IMR-90 (cell line): Measurements from ENCODE around the gene GPR176. TPM values are rescaled to one million over a fixed set of nuclear protein-coding genes. Genes with fewer than 3 reads are reported as not detected.

Source experiments
- ATAC-seq: fragments of 200-7000 bp; cut with Tn5 transposase; 2 replicates; pipeline ENCODE4 v1.9.1; 2020; ENCODE audit warnings: low read depth, mild to moderate bottlenecking, moderate library complexity
- BruUV-seq: library from RNA; stranded (reverse); fragments of 400-500 nt; replicated peaks from 2 replicates; lab custom pipeline; 2021; lab: Mats Ljungman, UMichigan
- CTCF ChIA-PET: fragments of 300-600 bp; formaldehyde crosslinking; extraction: SDS; loops from one replicate; lab custom pipeline; 2021; ENCODE audit warnings: antibody characterized with exemption; lab: Yijun Ruan, JAX
- POLR2A ChIA-PET: fragments of 300-600 bp; sonication (Branson Sonifier 250); formaldehyde crosslinking; loops from one replicate; lab custom pipeline; 2022; ENCODE audit warnings: antibody characterized with exemption; ENCODE audit not compliant: unreplicated experiment; lab: Charles Lee
- DNase-seq: peaks from one replicate; pipeline ENCODE4 v3.0.0; 2013
- H2AFZ ChIP-seq: replicated peaks from 2 replicates; pipeline ENCODE3; 2013; ENCODE audit warnings: low read length, mild to moderate bottlenecking; ENCODE audit not compliant: poor library complexity
- H2AK5ac ChIP-seq: 2 replicates; pipeline ENCODE4 v1.6.1; 2013; ENCODE audit warnings: low read depth, low read length, inconsistent platforms
- H2AK9ac ChIP-seq: replicated peaks from 2 replicates; pipeline ENCODE3; 2013; ENCODE audit warnings: mild to moderate bottlenecking, low read depth, low read length, moderate library complexity; ENCODE audit not compliant: poor library complexity
- H2BK120ac ChIP-seq: 2 replicates; pipeline ENCODE4 v1.6.1; 2013; ENCODE audit warnings: low read depth, low read length, inconsistent platforms
- H2BK15ac ChIP-seq: 3 replicates; pipeline ENCODE4 v1.6.1; 2013; ENCODE audit warnings: low read depth, low read length, inconsistent platforms
- H2BK20ac ChIP-seq: 2 replicates; pipeline ENCODE4 v1.6.1; 2013; ENCODE audit warnings: low read depth, mild to moderate bottlenecking, inconsistent platforms, low read length, moderate library complexity
- H2BK5ac ChIP-seq: 2 replicates; pipeline ENCODE4 v1.6.1; 2013; ENCODE audit warnings: mild to moderate bottlenecking, low read depth, low read length, inconsistent platforms; ENCODE audit not compliant: poor library complexity, severe bottlenecking
- H3K14ac ChIP-seq: replicated peaks from 2 replicates; pipeline ENCODE4 v1.6.1; 2013; ENCODE audit warnings: low read depth, low read length, inconsistent platforms
- H3K18ac ChIP-seq: 2 replicates; pipeline ENCODE4 v1.6.1; 2013; ENCODE audit warnings: low read depth, low read length, control low read depth
- H3K23ac ChIP-seq: 2 replicates; pipeline ENCODE4 v1.6.1; 2013; ENCODE audit warnings: low read depth, low read length, inconsistent platforms
- H3K27ac ChIP-seq: 2 replicates; pipeline ENCODE4 v1.5.1; 2013; ENCODE audit warnings: mild to moderate bottlenecking, control low read depth, low read length; ENCODE audit not compliant: insufficient read depth
- H3K27me3 ChIP-seq: 2 replicates; pipeline ENCODE4 v1.6.1; 2013; ENCODE audit warnings: low read length; ENCODE audit not compliant: control insufficient read depth, insufficient read depth
- H3K36me3 ChIP-seq: 2 replicates; pipeline ENCODE4 v1.6.1; 2013; ENCODE audit warnings: low read length, mixed read lengths; ENCODE audit not compliant: control insufficient read depth, insufficient read depth
- H3K4ac ChIP-seq: 2 replicates; pipeline ENCODE4 v1.6.1; 2013; ENCODE audit warnings: low read depth, low read length, inconsistent platforms
- H3K4me1 ChIP-seq: 2 replicates; pipeline ENCODE4 v1.6.1; 2013; ENCODE audit warnings: low read length, mixed read lengths; ENCODE audit not compliant: control insufficient read depth, insufficient read depth
- H3K4me2 ChIP-seq: 2 replicates; pipeline ENCODE4 v1.6.1; 2013; ENCODE audit warnings: low read depth, mild to moderate bottlenecking, control low read depth, low read length, moderate library complexity
- H3K4me3 ChIP-seq: 2 replicates; pipeline ENCODE4 v1.5.1; 2013; ENCODE audit warnings: low read depth, mild to moderate bottlenecking, control low read depth, low read length, moderate library complexity; ENCODE audit not compliant: insufficient read depth
- H3K56ac ChIP-seq: 2 replicates; pipeline ENCODE4 v1.6.1; 2013; ENCODE audit warnings: low read length, inconsistent platforms; ENCODE audit not compliant: insufficient read depth; ENCODE audit errors: extremely low read depth
- H3K79me1 ChIP-seq, 2 experiments: 2 replicates each; pipeline ENCODE4 v1.6.1; 2013; ENCODE audit warnings: low read length in 2 of 2, inconsistent platforms in 1 of 2, low read depth in 1 of 2
- H3K9ac ChIP-seq: 2 replicates; pipeline ENCODE4 v1.6.1; 2013; ENCODE audit warnings: low read depth, low read length, control low read depth
- H3K9me1 ChIP-seq: 2 replicates; pipeline ENCODE4 v1.6.1; 2013; ENCODE audit warnings: low read length, inconsistent platforms; ENCODE audit not compliant: insufficient read depth
- H3K9me3 ChIP-seq: 2 replicates; pipeline ENCODE4 v1.6.1; 2013; ENCODE audit warnings: low read length; ENCODE audit not compliant: control insufficient read depth, insufficient read depth
- H4K20me1 ChIP-seq: 2 replicates; pipeline ENCODE4 v1.6.1; 2013; ENCODE audit warnings: low read length, inconsistent platforms; ENCODE audit not compliant: insufficient read depth
- H4K5ac ChIP-seq: 2 replicates; pipeline ENCODE4 v1.6.1; 2013; ENCODE audit warnings: mild to moderate bottlenecking, low read depth, low read length, control low read depth
- H4K8ac ChIP-seq, 2 experiments: 2 replicates each; pipeline ENCODE4 v1.6.1; 2013; ENCODE audit warnings: low read depth in 2 of 2, low read length in 2 of 2, control low read depth in 1 of 2, inconsistent platforms in 1 of 2
- H4K91ac ChIP-seq: 2 replicates; pipeline ENCODE4 v1.6.1; 2013; ENCODE audit warnings: low read depth, low read length, inconsistent platforms; ENCODE audit not compliant: insufficient read depth
- BHLHE40 ChIP-seq: fragments of 150-350 bp; IDR thresholded peaks from 2 replicates; pipeline ENCODE4 v1.6.1; 2016; ENCODE audit warnings: mild to moderate bottlenecking, low read depth, low read length
- CEBPB ChIP-seq: IDR thresholded peaks from 2 replicates; pipeline ENCODE4 v1.6.1; 2012; ENCODE audit warnings: low read depth, low read length, improper control_type of control experiment
- CHD1 ChIP-seq: IDR thresholded peaks from 2 replicates; pipeline ENCODE4 v1.6.1; 2012; ENCODE audit warnings: low read depth, low read length, improper control_type of control experiment
- MAFK ChIP-seq: IDR thresholded peaks from 2 replicates; pipeline ENCODE4 v1.6.1; 2012; ENCODE audit warnings: low read depth, low read length, improper control_type of control experiment
- MAZ ChIP-seq: IDR thresholded peaks from 2 replicates; pipeline ENCODE4 v1.6.1; 2012; ENCODE audit warnings: low read depth, mild to moderate bottlenecking, low read length, improper control_type of control experiment, moderate library complexity, borderline replicate concordance
- MXI1 ChIP-seq: IDR thresholded peaks from 2 replicates; pipeline ENCODE4 v1.6.1; 2012; ENCODE audit warnings: low read depth, mild to moderate bottlenecking, low read length, moderate library complexity, borderline replicate concordance
- NFE2L2 ChIP-seq: fragments of 150-350 bp; IDR thresholded peaks from 2 replicates; pipeline ENCODE4 v1.6.1; 2016; ENCODE audit warnings: low read depth, mild to moderate bottlenecking, low read length
- POLR2A ChIP-seq: IDR thresholded peaks from 2 replicates; pipeline ENCODE4 v1.6.1; 2012; ENCODE audit warnings: mild to moderate bottlenecking, low read depth, low read length
- RAD21 ChIP-seq: IDR thresholded peaks from 2 replicates; pipeline ENCODE4 v1.6.1; 2012; ENCODE audit warnings: low read length, improper control_type of control experiment
- RCOR1 ChIP-seq: IDR thresholded peaks from 2 replicates; pipeline ENCODE4 v1.6.1; 2012; ENCODE audit warnings: mild to moderate bottlenecking, low read length, improper control_type of control experiment; ENCODE audit not compliant: insufficient replicate concordance
- SMC3 ChIP-seq: fragments of 150-350 bp; IDR thresholded peaks from 2 replicates; pipeline ENCODE4 v1.6.1; 2016; ENCODE audit warnings: low read depth, mild to moderate bottlenecking, antibody characterized with exemption, low read length, moderate library complexity
- WGBS, 2 experiments: methylation state at CpG; one replicate each; pipeline versions ENCODE4 v1.1.5 to v1.1.7; 2013; ENCODE audit warnings: missing lambda C conversion rate in 2 of 2; ENCODE audit not compliant: insufficient read length in 1 of 2; ENCODE audit errors: extremely low coverage in 2 of 2; 5-methylcytosine and 5-hydroxymethylcytosine counted together
- dilution Hi-C: fragments of 300-500 bp; cut with HindIII; formaldehyde crosslinking; loops from one replicate; pipeline ENCODE4 v1.14.3; 2018; ENCODE audit warnings: low sequenced_read_pairs; ENCODE audit not compliant: unreplicated experiment
- in situ Hi-C: fragments of 300-500 bp; cut with MboI; formaldehyde crosslinking; loops from 3 replicates; pipeline ENCODE4 v1.14.3; 2019; ENCODE audit warnings: low sequenced_read_pairs, inconsistent platforms, mixed read lengths
- intact Hi-C: fragments of 100-400 bp; cut with micrococcal nuclease; formaldehyde crosslinking; loops from 2 replicates; pipeline ENCODE4 v1.10.0; 2022
- polyA plus RNA-seq, 3 experiments: library from polyadenylated mRNA; depleted of rRNA; stranded (reverse); fragments of >200 nt; gene quantifications; 2 replicates each; pipeline ENCODE4 v1.2.3, GENCODE V29; 2012; ENCODE audit warnings: low replicate concordance in 1 of 3
- total RNA-seq: library from RNA; depleted of rRNA; stranded (reverse); fragments of >200 nt; gene quantifications from 2 replicates; pipeline ENCODE4 v1.2.3, GENCODE V29; 2012
- TF ChIP-seq, protein P1 (sequence below): conservative IDR thresholded peaks from 2 replicates; pipeline ENCODE4 v1.5.1; 2012; ENCODE audit warnings: mild to moderate bottlenecking, low read depth, low read length, improper control_type of control experiment
- TF ChIP-seq, protein P2 (sequence below): fragments of 150-350 bp; IDR thresholded peaks from 2 replicates; pipeline ENCODE4 v1.6.1; 2016; ENCODE audit warnings: low read depth, mild to moderate bottlenecking, low read length, moderate library complexity, borderline replicate concordance
- TF ChIP-seq, protein P3 (sequence below): fragments of 150-350 bp; IDR thresholded peaks from 2 replicates; pipeline ENCODE4 v1.6.1; 2017; ENCODE audit warnings: mild to moderate bottlenecking, antibody characterized with exemption, low read length, low read depth

Gene GPR176
- total and polyA plus RNA-seq, 2 of the 4 experiments (the other 2 are of a cell fraction) = 114 to 246 TPM

DNA sequence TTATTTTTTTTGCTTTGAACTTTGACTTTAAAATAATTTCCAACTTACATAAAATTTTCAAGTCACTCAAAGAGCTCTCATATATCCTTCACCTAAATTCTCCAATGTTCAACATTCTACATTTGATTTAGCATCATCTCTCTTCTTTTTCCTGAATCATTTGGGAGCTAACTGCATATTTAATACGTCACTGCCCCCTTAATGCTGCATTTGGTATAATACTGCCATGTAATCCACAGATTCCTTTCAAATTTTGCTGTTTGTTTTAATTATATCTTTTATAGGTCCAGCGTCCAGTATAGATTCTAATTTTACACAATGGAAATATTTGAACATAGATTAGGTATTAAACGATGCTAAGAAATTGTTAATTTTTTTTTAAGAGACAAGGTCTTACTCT, 11.5 kb upstream of the GPR176 start:
- Histone ChIP-seq H3K14ac (no peak overlapping the region), H3K18ac (no peak overlapping the region), H3K36me3 (peaks cover 3% of the 10 kb centered on the region; the same call in 1 of the 2 replicates), H2BK120ac (no peak overlapping the region), H3K56ac (no peak overlapping the region), H2AK9ac (no peak overlapping the region), H2AK5ac (no peak overlapping the region), H3K4ac (0 out of 2 replicates have a peak overlapping the region, but pooled peaks have one; percentile 8), H3K9ac (no peak overlapping the region), H4K20me1 (no peaks in the 10 kb centered on the region), H2AFZ (no peak overlapping the region), H4K8ac (no peak overlapping the region), H3K9me1 (peaks cover 3% of the 10 kb centered on the region; the same call in 1 of the 2 replicates), H3K27ac (no peak overlapping the region), H2BK15ac (0 out of 3 replicates have a peak overlapping the region, but pooled peaks have one; percentile 28), H4K5ac (no peak overlapping the region), H3K23ac (no peak overlapping the region), H3K27me3 (no peaks in the 10 kb centered on the region), H2BK20ac (no peak overlapping the region; the same call in 1 of the 2 replicates), H4K91ac (no peak overlapping the region), H3K79me1 (peaks cover 10 to 30% of the 10 kb centered on the region in 2 experiments; a peak in 3 of 4 replicates), H2BK5ac (no peak overlapping the region), H3K9me3 (no peaks in the 10 kb centered on the region), H3K4me1 (peaks cover 10% of the 10 kb centered on the region), H3K4me3 (no peak overlapping the region), H3K4me2 (no peak overlapping the region)
- TF ChIP-seq BHLHE40 (no peak), RCOR1 (no peak), MAFK (no peak), CEBPB (no peak), MAZ (no peak), RAD21 (peak; percentile 53), NFE2L2 (no peak), SMC3 (no peak), MXI1 (no peak), POLR2A (no peak), CHD1 (no peak)
- TF ChIP-seq, protein P1, sequence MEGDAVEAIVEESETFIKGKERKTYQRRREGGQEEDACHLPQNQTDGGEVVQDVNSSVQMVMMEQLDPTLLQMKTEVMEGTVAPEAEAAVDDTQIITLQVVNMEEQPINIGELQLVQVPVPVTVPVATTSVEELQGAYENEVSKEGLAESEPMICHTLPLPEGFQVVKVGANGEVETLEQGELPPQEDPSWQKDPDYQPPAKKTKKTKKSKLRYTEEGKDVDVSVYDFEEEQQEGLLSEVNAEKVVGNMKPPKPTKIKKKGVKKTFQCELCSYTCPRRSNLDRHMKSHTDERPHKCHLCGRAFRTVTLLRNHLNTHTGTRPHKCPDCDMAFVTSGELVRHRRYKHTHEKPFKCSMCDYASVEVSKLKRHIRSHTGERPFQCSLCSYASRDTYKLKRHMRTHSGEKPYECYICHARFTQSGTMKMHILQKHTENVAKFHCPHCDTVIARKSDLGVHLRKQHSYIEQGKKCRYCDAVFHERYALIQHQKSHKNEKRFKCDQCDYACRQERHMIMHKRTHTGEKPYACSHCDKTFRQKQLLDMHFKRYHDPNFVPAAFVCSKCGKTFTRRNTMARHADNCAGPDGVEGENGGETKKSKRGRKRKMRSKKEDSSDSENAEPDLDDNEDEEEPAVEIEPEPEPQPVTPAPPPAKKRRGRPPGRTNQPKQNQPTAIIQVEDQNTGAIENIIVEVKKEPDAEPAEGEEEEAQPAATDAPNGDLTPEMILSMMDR = peak; percentile 42
- TF ChIP-seq, protein P2, sequence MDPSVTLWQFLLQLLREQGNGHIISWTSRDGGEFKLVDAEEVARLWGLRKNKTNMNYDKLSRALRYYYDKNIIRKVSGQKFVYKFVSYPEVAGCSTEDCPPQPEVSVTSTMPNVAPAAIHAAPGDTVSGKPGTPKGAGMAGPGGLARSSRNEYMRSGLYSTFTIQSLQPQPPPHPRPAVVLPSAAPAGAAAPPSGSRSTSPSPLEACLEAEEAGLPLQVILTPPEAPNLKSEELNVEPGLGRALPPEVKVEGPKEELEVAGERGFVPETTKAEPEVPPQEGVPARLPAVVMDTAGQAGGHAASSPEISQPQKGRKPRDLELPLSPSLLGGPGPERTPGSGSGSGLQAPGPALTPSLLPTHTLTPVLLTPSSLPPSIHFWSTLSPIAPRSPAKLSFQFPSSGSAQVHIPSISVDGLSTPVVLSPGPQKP = no peak
- TF ChIP-seq, protein P3, sequence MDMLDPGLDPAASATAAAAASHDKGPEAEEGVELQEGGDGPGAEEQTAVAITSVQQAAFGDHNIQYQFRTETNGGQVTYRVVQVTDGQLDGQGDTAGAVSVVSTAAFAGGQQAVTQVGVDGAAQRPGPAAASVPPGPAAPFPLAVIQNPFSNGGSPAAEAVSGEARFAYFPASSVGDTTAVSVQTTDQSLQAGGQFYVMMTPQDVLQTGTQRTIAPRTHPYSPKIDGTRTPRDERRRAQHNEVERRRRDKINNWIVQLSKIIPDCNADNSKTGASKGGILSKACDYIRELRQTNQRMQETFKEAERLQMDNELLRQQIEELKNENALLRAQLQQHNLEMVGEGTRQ = no peak
- ChIA-PET CTCF (interaction anchor here (1.4 kb wide), 1 partner anchor 9 kb away, joined by 3 read pairs; no protein-coding TSS in a partner anchor), POLR2A (no interaction called here)
- WGBS, 2 experiments = no CpG with 5 or more reads among the region's 3 CpGs
- no peak for ATAC-seq
- in situ Hi-C loops = no loop called here
- DNase-seq = no peak
- intact Hi-C loops = loop anchor here (10.0 kb wide), 1 partner anchor 247 kb away; no protein-coding TSS in a partner anchor
- BruUV-seq = no TSS peak
- dilution Hi-C loops = no loop called here
